ENCODE measurements around the gene APBB1.

DNA sequence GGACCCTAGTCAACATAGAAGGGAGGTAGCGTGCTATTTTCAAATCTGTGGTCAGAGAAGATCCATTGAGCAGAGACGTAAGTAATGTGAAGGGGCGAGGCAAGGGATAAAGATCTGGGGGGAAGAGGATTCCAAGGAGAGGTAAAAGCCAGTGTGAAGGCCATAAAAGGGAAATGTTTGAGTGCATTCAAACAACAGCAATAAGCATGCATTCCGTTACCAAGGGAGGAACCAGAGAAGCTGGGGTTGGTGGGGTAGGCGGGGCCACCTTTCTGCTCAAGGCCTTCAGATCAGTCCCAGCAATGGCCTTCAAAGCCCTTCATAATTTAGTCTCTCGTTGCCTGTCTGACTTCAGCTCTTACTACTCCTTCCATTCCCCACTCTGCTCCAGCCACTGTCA, 47.1 kb downstream of the APBB1 start:
- TF ChIP-seq EZH2phosphoT487 (IDR thresholded peaks at IDR 0.05; ENCODE audit: borderline replicate concordance, low read depth) = no peak
- TF ChIP-seq, protein P1, sequence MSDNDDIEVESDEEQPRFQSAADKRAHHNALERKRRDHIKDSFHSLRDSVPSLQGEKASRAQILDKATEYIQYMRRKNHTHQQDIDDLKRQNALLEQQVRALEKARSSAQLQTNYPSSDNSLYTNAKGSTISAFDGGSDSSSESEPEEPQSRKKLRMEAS (IDR thresholded peaks at IDR 0.05; ENCODE audit: low read depth) = no peak
- TF ChIP-seq RAD21 (IDR thresholded peaks at IDR 0.05; ENCODE audit: low read length) = no peak
- TF ChIP-seq, protein P2, sequence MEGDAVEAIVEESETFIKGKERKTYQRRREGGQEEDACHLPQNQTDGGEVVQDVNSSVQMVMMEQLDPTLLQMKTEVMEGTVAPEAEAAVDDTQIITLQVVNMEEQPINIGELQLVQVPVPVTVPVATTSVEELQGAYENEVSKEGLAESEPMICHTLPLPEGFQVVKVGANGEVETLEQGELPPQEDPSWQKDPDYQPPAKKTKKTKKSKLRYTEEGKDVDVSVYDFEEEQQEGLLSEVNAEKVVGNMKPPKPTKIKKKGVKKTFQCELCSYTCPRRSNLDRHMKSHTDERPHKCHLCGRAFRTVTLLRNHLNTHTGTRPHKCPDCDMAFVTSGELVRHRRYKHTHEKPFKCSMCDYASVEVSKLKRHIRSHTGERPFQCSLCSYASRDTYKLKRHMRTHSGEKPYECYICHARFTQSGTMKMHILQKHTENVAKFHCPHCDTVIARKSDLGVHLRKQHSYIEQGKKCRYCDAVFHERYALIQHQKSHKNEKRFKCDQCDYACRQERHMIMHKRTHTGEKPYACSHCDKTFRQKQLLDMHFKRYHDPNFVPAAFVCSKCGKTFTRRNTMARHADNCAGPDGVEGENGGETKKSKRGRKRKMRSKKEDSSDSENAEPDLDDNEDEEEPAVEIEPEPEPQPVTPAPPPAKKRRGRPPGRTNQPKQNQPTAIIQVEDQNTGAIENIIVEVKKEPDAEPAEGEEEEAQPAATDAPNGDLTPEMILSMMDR (IDR thresholded peaks at IDR 0.05) = no peak
- TF ChIP-seq PBX3 (IDR thresholded peaks at IDR 0.05) = no peak
- no peak for TF ChIP-seq MXI1 (IDR thresholded peaks at IDR 0.05; ENCODE audit: low read depth, low read length)
- TF ChIP-seq FOXM1 (IDR thresholded peaks at IDR 0.05; ENCODE audit: low read depth) = no peak
- TF ChIP-seq TAF1 (IDR thresholded peaks at IDR 0.05; ENCODE audit: borderline replicate concordance, low read depth, low read length) = no peak
- no peak for TF ChIP-seq GABPA (IDR thresholded peaks at IDR 0.05; ENCODE audit: low read depth)
- no peak for TF ChIP-seq CHD2 (IDR thresholded peaks at IDR 0.05; ENCODE audit: low read length, partially characterized antibody)
- TF ChIP-seq NRF1 (IDR thresholded peaks at IDR 0.05; ENCODE audit: low read depth, low read length) = no peak
- no peak for TF ChIP-seq MEF2A (IDR thresholded peaks at IDR 0.05; ENCODE audit: borderline replicate concordance, low read depth)
- no peak for TF ChIP-seq POLR2AphosphoS5 (IDR thresholded peaks at IDR 0.05; ENCODE audit: low read depth, low read length)

All from SK-N-SH (cell line).